Ovary (tissue), 9 donors: ENCODE measurements around the gene CCT7. TPM values are rescaled to one million over a fixed set of nuclear protein-coding genes. Genes with fewer than 3 reads are reported as not detected.

Source experiments
- DNase-seq, 5 donors: peaks; one replicate each; pipeline ENCODE4 v3.0.0-alpha.2; 2019 to 2020
- H3K27ac ChIP-seq, 2 donors: fragments of 200-600 bp; one replicate each; pipeline versions ENCODE4 v1.5.1 to v1.8.0; 2019 to 2022
- H3K27me3 ChIP-seq: fragments of 200-600 bp; one replicate; pipeline ENCODE4 v1.8.0; 2022
- H3K36me3 ChIP-seq: fragments of 200-600 bp; sonication (generic); one replicate; pipeline ENCODE4 v1.5.1; 2019
- H3K4me1 ChIP-seq: one replicate; pipeline ENCODE4 v1.8.1; 2013; ENCODE audit warnings: mild to moderate bottlenecking, moderate library complexity; ENCODE audit not compliant: insufficient read depth
- H3K4me3 ChIP-seq: fragments of 200-600 bp; sonication (generic); one replicate; pipeline ENCODE4 v1.5.1; 2017
- H3K9me3 ChIP-seq, 2 donors: fragments of 200-600 bp in 1 of 2; sonication (generic) in 1 of 2; one replicate each; pipeline versions ENCODE4 v1.5.1 to v1.8.1; 2013 to 2019; ENCODE audit warnings: mild to moderate bottlenecking in 1 of 2, moderate library complexity in 1 of 2
- CTCF ChIP-seq, 3 donors: fragments of 450-650 bp in 2 of 3; fragments of 200-600 bp in 1 of 3; IDR thresholded peaks; one replicate each; pipeline versions ENCODE4 v1.5.1 to v1.8.0; 2016 to 2022; ENCODE audit warnings: antibody characterized with exemption in 3 of 3, mild to moderate bottlenecking in 1 of 3
- EP300 ChIP-seq: sonication (generic); formaldehyde crosslinking; IDR thresholded peaks from one replicate; pipeline ENCODE4 v1.6.1; 2017; ENCODE audit warnings: antibody characterized with exemption
- POLR2A ChIP-seq: fragments of 450-650 bp; IDR thresholded peaks from one replicate; pipeline ENCODE4 v1.6.1; 2017; ENCODE audit warnings: antibody characterized with exemption, mild to moderate bottlenecking, moderate library complexity
- WGBS, 3 donors: extraction: QIAGEN DNeasy Blood & Tissue Kit in 1 of 3; methylation state at CpG; one replicate each; pipeline versions ENCODE4 v1.1.5 to v1.1.7; 2013 to 2017; 5-methylcytosine and 5-hydroxymethylcytosine counted together
- intact Hi-C, 4 donors: fragments of 100-400 bp; cut with DNase I; formaldehyde crosslinking; loops; one replicate each; pipeline versions ENCODE4 v1.11.0 to v1.15.1; 2022 to 2023
- polyA plus RNA-seq, 2 donors: library from polyadenylated mRNA; stranded (reverse); fragments of 200-250 nt in 1 of 2; fragments of 350-450 nt in 1 of 2; fragmentation: Illumina TruSeq in 1 of 2; extraction: RNeasy Lipid Tissue Mini Kit (QIAGEN cat#74804) in 1 of 2; gene quantifications; one replicate each; pipeline ENCODE4 v1.2.3, GENCODE V29; 2013 to 2014
- total RNA-seq, 7 donors: library from RNA; depleted of rRNA in 2 of 7; stranded (reverse); fragments of >200 nt in 2 of 7; fragmentation: NEBNext Ultra II Directional in 3 of 7; extraction: Animal tissue kit (Norgen Biotek cat#: 25700) in 3 of 7; gene quantifications; one replicate each; pipeline versions ENCODE4 v1.1.0 to v1.2.4, GENCODE V29; 2016 to 2023
- donor health status: DM: no; HTN: no; CAD: no; lungs with moderate emphysema.
- donor health status: DM: no; HTN: no; CAD: no.
- donor health status: Bipolar disorder and iron deficiency.
- donor health status: DM: yes; HTN: yes; CAD: no.
- donor health status: DM: no; HTN: no; CAD: no.
- donor health status: DM: yes; HTN: yes; CAD: no.

CCT7 gene
- total and polyA plus RNA-seq, 9 donors = 143 to 289 (median 220) TPM

DNA sequence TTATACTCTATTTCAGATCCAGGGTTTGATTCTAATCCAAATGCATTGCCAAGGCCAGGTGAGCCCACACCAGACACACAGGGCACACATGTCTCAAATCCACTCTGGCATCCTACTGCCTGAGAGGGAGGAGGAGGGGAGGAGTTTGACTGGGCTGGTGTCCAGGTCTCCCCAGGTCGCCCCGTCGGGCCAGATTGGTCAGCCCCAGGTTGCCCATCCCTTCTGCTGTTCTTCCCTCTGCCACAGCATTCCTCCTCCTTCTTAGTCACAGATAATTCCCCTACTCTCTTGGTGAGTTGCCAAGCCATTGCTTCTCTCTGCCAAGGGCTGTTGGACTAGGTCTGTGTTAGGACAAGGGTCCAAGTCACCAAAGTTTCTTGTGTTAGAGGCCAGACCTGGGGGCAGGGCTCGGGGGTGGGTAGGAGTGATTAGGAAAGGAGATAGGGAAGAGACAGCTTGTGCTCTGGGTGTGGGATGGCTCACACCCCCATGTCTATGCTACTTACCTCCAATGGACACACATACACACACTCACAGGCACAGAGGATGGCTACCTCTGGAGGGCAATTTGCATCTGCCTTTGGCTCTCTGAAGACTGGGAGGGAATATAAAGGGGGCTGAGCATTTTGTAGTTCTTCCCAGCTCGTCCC is 61.8 kb downstream of the CCT7 start:
- no peak for DNase-seq
- Histone ChIP-seq H3K36me3 (no peaks in the 10 kb centered on the region), H3K27me3 (peaks cover 10% of the 10 kb centered on the region), H3K9me3 (no peaks in the 10 kb centered on the region), H3K27ac (no peak overlapping the region), H3K4me1 (peaks cover 10% of the 10 kb centered on the region), H3K4me3 (no peak overlapping the region)
- TF ChIP-seq CTCF (IDR thresholded peaks at IDR 0.05) = no peak
- TF ChIP-seq EP300 = no peak
- no peak for TF ChIP-seq POLR2A
- WGBS, 3 donors = 25 to 34% (median 25%) methylated on average over 5 of the region's 5 CpGs
- intact Hi-C loops = no loop called here

- intact Hi-C loops = no loop called here
- DNase-seq = no peak
- TF ChIP-seq CTCF (IDR thresholded peaks at IDR 0.05) = no peak
- TF ChIP-seq POLR2A = no peak
- TF ChIP-seq EP300 = no peak
- Histone ChIP-seq H3K4me3 (no peak overlapping the region), H3K4me1 (peaks cover 2% of the 10 kb centered on the region), H3K27ac (no peak overlapping the region), H3K9me3 (no peaks in the 10 kb centered on the region), H3K36me3 (no peaks in the 10 kb centered on the region), H3K27me3 (peaks cover 7% of the 10 kb centered on the region)
- WGBS, 3 donors = 5 to 11% (median 8%) methylated on average over 2 of the region's 2 CpGs
These were observed 63.0 kb downstream of the CCT7 start for GRCh38 chr2:73297151-73297559.

GRCh38 chr2:73297586-73297985 is 63.5 kb downstream of the CCT7 start:
- no peaks in the 10 kb centered on the region for H3K9me3 ChIP-seq
- no peaks in the 10 kb centered on the region for H3K36me3 ChIP-seq
- TF ChIP-seq POLR2A (no peak), EP300 (no peak), CTCF (IDR thresholded peaks at IDR 0.05) (no peak)
- no peak overlapping the region for H3K4me3 ChIP-seq
- intact Hi-C loops = no loop called here
- no peak overlapping the region for H3K27ac ChIP-seq
- H3K27me3 ChIP-seq = peaks cover 5% of the 10 kb centered on the region
- WGBS, 3 donors = 44 to 54% (median 49%) methylated on average over 4 of the region's 4 CpGs
- peaks cover 2% of the 10 kb centered on the region for H3K4me1 ChIP-seq
- DNase-seq = no peak

DNA sequence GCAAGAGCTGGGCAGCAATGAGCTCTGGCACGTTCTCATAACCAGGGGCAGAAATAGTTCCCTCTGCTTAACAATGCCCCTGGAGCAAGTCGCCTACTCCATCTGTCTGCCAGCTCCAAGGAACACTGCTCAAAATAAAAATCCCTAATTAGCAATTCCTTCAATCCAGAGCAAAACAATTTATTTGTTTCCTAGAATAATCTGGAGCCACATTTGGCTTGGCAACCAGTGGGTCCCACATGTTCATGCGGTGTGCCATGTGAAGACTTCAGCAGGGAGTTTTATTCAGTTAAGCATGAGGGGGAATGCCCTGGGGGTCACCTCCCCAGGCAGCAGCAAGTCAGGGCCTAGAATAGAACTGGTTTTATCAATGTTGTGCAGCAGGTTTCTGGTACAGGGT is 66.8 kb downstream of the CCT7 start:
- Histone ChIP-seq H3K27ac (no peak overlapping the region), H3K4me1 (no peaks in the 10 kb centered on the region), H3K36me3 (no peaks in the 10 kb centered on the region), H3K9me3 (no peaks in the 10 kb centered on the region), H3K4me3 (no peak overlapping the region), H3K27me3 (no peaks in the 10 kb centered on the region)
- 68 to 76% (median 72%) methylated on average over 3 of the region's 3 CpGs for WGBS, 3 donors
- TF ChIP-seq POLR2A = no peak
- no peak for DNase-seq
- intact Hi-C loops = no loop called here

- DNase-seq = no peak
- H3K36me3 ChIP-seq = no peaks in the 10 kb centered on the region
- H3K4me1 ChIP-seq = no peaks in the 10 kb centered on the region
- no peak overlapping the region for H3K4me3 ChIP-seq
- intact Hi-C loops = no loop called here
- H3K27ac ChIP-seq = no peak overlapping the region
- H3K27me3 ChIP-seq = no peaks in the 10 kb centered on the region
- 68 to 75% (median 75%) methylated on average over 4 of the region's 4 CpGs for WGBS, 3 donors
- TF ChIP-seq POLR2A (no peak), CTCF (IDR thresholded peaks at IDR 0.05) (no peak), EP300 (no peak)
- no peaks in the 10 kb centered on the region for H3K9me3 ChIP-seq
These were observed 67.5 kb downstream of the CCT7 start for GRCh38 chr2:73301636-73302035.
